ENCODE data around the gene LRRC23.

The LRRC23 gene

DNA sequence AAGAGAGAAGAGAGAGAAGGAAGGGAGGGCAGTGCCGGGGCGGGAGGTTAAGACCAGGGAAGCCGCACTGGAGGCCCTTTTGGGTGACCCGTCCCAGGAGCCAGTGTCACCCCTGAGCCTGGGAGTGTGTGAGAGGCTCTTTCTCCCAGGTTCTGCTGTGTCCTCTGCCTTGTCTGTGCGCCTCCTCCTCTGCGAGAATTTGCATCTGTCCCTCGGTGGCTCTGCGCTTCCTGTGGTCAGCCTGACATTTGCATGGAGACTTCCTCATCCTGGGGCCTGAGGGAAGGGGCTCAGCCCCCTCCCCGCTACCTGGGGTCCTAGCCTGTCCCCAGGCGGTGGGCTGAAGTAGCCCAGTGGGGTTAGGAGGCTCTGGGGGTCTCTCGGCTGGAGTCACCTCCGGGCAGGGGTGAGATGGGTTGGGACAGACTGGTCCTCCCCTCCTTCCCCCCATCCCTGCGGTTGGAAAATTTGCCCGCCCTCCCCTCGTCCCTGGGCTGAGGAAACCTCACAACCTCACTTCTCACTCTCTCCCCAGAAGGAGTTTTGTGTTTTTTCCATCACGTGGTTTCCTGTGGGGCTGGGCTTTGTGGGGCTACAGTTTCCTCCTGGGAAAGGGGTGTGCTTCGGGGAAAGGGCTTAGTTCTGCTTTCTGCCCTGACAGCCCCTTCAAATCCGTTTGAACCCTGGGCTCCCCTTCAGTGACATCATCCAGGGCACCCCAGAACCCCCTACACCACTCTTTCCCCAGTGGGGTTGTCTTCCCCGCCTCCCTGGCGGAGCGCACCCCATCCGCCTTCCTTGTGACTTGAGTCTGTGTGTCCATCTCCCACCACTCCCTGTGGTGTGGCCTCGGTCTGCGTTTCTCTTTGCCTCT lies 49.1 kb downstream of the LRRC23 start:
- no peak for TF ChIP-seq CTCF (IDR thresholded peaks at IDR 0.05; ENCODE audit: insufficient read depth, low read depth, low read length, missing control alignments)
- H3K4me3 ChIP-seq (ENCODE audit: low read length) = no peak overlapping the region
- no peak for DNase-seq (ENCODE audit: low read depth)

DNA sequence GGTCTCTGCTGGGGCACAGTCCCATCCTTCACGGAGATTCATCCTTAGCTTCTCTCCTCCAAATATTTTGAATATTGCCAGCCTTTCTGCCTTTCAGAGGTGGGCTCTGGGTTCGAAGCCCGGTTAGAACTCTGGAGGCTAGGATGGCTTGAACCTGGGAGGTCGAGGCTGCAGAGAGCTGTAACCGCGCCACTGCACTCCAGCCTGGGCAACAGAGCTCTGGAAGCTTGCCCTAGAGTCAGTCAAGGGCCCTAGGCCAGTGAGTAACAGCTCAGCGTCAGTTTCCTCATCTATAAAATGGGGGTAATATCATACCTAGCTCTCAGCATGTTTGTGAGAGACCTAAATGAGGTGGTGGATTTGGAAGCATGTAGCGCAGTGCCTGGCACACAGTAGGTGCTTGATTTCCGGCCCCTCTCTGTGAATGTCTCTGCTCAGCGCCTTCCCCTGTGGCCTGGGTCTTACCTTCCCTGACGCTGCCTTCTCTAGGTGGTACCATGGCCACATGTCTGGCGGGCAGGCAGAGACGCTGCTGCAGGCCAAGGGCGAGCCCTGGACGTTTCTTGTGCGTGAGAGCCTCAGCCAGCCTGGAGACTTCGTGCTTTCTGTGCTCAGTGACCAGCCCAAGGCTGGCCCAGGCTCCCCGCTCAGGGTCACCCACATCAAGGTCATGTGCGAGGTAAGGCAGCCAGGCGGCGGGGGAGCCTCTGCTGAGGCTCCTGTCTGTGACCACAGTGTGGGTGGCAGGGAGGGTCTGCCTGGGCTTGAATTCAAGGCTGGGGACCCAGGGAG lies 49.9 kb downstream of the LRRC23 start:
- TF ChIP-seq CTCF (IDR thresholded peaks at IDR 0.05; ENCODE audit: insufficient read depth, low read depth, low read length, missing control alignments) = no peak
- DNase-seq (ENCODE audit: low read depth) = no peak
- H3K4me3 ChIP-seq (ENCODE audit: low read length) = no peak overlapping the region

GRCh38 chr12:6955108-6956020 lies 50.7 kb downstream of the LRRC23 start:
- no peak overlapping the region for H3K4me3 ChIP-seq (ENCODE audit: low read length)
- DNase-seq (ENCODE audit: low read depth) = no peak
- no peak for TF ChIP-seq CTCF (IDR thresholded peaks at IDR 0.05; ENCODE audit: insufficient read depth, low read depth, low read length, missing control alignments)

DNA sequence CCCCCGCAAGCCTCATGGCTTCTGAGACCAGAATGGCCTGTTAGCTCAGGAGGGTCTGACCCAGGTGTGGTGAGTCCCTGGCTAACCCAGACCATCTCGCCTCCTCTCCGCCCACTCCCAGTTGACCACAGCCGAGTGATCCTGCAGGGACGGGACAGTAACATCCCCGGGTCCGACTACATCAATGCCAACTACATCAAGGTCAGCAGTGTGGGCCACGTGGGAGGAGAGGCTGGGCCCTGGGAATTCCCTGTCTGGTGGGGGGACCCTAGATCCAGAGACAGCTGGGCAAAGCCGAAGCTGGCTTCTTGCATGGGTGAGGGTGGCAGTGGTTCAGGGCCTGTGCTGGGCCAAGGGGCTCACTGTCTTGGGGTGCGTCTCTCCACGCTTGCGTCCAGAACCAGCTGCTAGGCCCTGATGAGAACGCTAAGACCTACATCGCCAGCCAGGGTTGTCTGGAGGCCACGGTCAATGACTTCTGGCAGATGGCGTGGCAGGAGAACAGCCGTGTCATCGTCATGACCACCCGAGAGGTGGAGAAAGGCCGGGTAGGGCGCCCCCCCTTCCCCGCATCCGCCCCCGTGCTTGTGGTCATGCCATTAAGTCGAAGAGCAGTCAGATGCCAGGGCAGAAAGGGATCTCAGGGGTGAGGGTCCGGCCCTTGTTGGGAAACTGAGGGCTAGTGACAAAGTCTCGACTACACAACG lies 51.6 kb downstream of the LRRC23 start:
- no peak for DNase-seq (ENCODE audit: low read depth)
- H3K4me3 ChIP-seq (ENCODE audit: low read length) = no peak overlapping the region
- no peak for TF ChIP-seq CTCF (IDR thresholded peaks at IDR 0.05; ENCODE audit: insufficient read depth, low read depth, low read length, missing control alignments)

- no peak for DNase-seq (ENCODE audit: low read depth)
- H3K4me3 ChIP-seq (ENCODE audit: low read length) = no peak overlapping the region
- no peak for TF ChIP-seq CTCF (IDR thresholded peaks at IDR 0.05; ENCODE audit: insufficient read depth, low read depth, low read length, missing control alignments)
Measured at GRCh38 chr12:6957151-6957701, 52.6 kb downstream of the LRRC23 start.
